Measurements from ENCODE around the gene FAM3A.

FAM3A gene

GRCh38 chrX:154458116-154458953 is 57.7 kb downstream of the FAM3A start, which contains the start of gene PLXNA3:
PLXNA3 (plus strand) TSS chrX:154458281; CDS start chrX:154460184, 1,903 bp downstream.
- Mint-ChIP-seq H3K4me1 (peaks cover 12% of the 10 kb centered on the region), H3K27me3 (ENCODE audit: low read depth, poor library complexity) (peaks cover 3% of the 10 kb centered on the region), H3K27ac (peak within 1 kb of the TSS; percentile 87), H3K4me3 (peak within 1 kb of the TSS; percentile 89), H3K36me3 (ENCODE audit: low read depth) (peaks cover 24% of the 10 kb centered on the region), H3K9me3 (peaks cover 55% of the 10 kb centered on the region)
- peak; percentile 80 for DNase-seq
- TF ChIP-seq CTCF (IDR thresholded peaks at IDR 0.05) = no peak

- peaks cover 3% of the 10 kb centered on the region for H3K27me3 Mint-ChIP-seq (ENCODE audit: low read depth, poor library complexity)
- H3K9me3 Mint-ChIP-seq = peaks cover 56% of the 10 kb centered on the region
- peaks cover 25% of the 10 kb centered on the region for H3K36me3 Mint-ChIP-seq (ENCODE audit: low read depth)
- H3K4me1 Mint-ChIP-seq = peaks cover 12% of the 10 kb centered on the region
- TF ChIP-seq CTCF (IDR thresholded peaks at IDR 0.05) = no peak
- peak overlapping the region; percentile 89 for H3K4me3 Mint-ChIP-seq
- H3K27ac Mint-ChIP-seq = peak overlapping the region; percentile 87
- DNase-seq = peak; percentile 54
Measured at GRCh38 chrX:154457491-154458115, 58.4 kb downstream of the FAM3A start.
